Measurements from ENCODE around the gene PFDN2. TPM values are rescaled to one million over a fixed set of nuclear protein-coding genes. Genes with fewer than 3 reads are reported as not detected.

Gene PFDN2
- total and polyA plus RNA-seq, 2 experiments from 2014 or later: 47.6 to 93.2 TPM

GRCh38 chr1:161132410-161133219, 14.8 kb upstream of the PFDN2 start, which contains the start of gene DEDD:
Gene DEDD, minus strand, starts transcription at chr1:161132667. Its CDS starts 8,205 bp downstream, at chr1:161124462.
- Histone ChIP-seq H3K27me3 (no peaks in the 10 kb centered on the region), H3K27ac (peak within 1 kb of the TSS; percentile 93), H3K9me3 (ENCODE audit: low read depth) (no peaks in the 10 kb centered on the region), H3K4me1 (ENCODE audit: insufficient read depth) (peaks cover 16% of the 10 kb centered on the region), H2AFZ (peak within 1 kb of the TSS; percentile 61), H3K9me2 (replicated peaks; ENCODE audit: insufficient read depth) (no peaks in the 10 kb centered on the region), H3K4me3 (peak within 1 kb of the TSS; percentile 46), H4K20me1 (ENCODE audit: insufficient read depth, poor library complexity, severe bottlenecking) (peaks cover 5% of the 10 kb centered on the region), H3K79me2 (peaks cover 80% of the 10 kb centered on the region), H3K4me2 (peak within 1 kb of the TSS; percentile 93), H3K36me3 (replicated peaks; ENCODE audit: insufficient read depth, low read depth) (no peaks in the 10 kb centered on the region)
- TF ChIP-seq EZH2 (IDR thresholded peaks at IDR 0.05; ENCODE audit: borderline replicate concordance): no peak
- TF ChIP-seq EZH2phosphoT487 (IDR thresholded peaks at IDR 0.05; ENCODE audit: low read depth, severe bottlenecking, unreplicated experiment): no peak
- WGBS (ENCODE audit: low lambda C conversion rate, missing lambda C conversion rate): under 1% methylated on average over 41 of the region's 68 CpGs
- peak; percentile 96 for DNase-seq (ENCODE audit: low spot score)

GRCh38 chr1:161131523-161132409, 13.9 kb upstream of the PFDN2 start:
- 6% methylated on average over 7 of the region's 22 CpGs for WGBS (ENCODE audit: low lambda C conversion rate, missing lambda C conversion rate)
- Histone ChIP-seq H3K27me3 (no peaks in the 10 kb centered on the region), H3K4me2 (peak overlapping the region; percentile 93), H4K20me1 (ENCODE audit: insufficient read depth, poor library complexity, severe bottlenecking) (peaks cover 5% of the 10 kb centered on the region), H2AFZ (peak overlapping the region; percentile 61), H3K79me2 (peaks cover 87% of the 10 kb centered on the region), H3K4me1 (ENCODE audit: insufficient read depth) (peaks cover 16% of the 10 kb centered on the region), H3K4me3 (peak overlapping the region; percentile 46), H3K36me3 (replicated peaks; ENCODE audit: insufficient read depth, low read depth) (no peaks in the 10 kb centered on the region), H3K27ac (peak overlapping the region; percentile 93), H3K9me2 (replicated peaks; ENCODE audit: insufficient read depth) (no peaks in the 10 kb centered on the region), H3K9me3 (ENCODE audit: low read depth) (no peaks in the 10 kb centered on the region)
- TF ChIP-seq EZH2 (IDR thresholded peaks at IDR 0.05; ENCODE audit: borderline replicate concordance): no peak
- no peak for TF ChIP-seq CTCF (IDR thresholded peaks at IDR 0.05; ENCODE audit: poor library complexity)
- no peak for TF ChIP-seq EZH2phosphoT487 (IDR thresholded peaks at IDR 0.05; ENCODE audit: low read depth, severe bottlenecking, unreplicated experiment)
- peak; percentile 44 for DNase-seq (ENCODE audit: low spot score)

GRCh38 chr1:161130266-161130665, 12.4 kb upstream of the PFDN2 start:
- WGBS (ENCODE audit: low lambda C conversion rate, missing lambda C conversion rate): 53% methylated on average over 1 of the region's 1 CpG
- no peak for TF ChIP-seq EZH2 (IDR thresholded peaks at IDR 0.05; ENCODE audit: borderline replicate concordance)
- no peak for TF ChIP-seq CTCF (IDR thresholded peaks at IDR 0.05; ENCODE audit: poor library complexity)
- TF ChIP-seq EZH2phosphoT487 (IDR thresholded peaks at IDR 0.05; ENCODE audit: low read depth, severe bottlenecking, unreplicated experiment): no peak

More at GRCh38 chr1:161130266-161130665, 12.4 kb upstream of the PFDN2 start:
- no peak overlapping the region for H3K27ac ChIP-seq
- H2AFZ ChIP-seq: no peak overlapping the region
- DNase-seq (ENCODE audit: low spot score): no peak
- H3K27me3 ChIP-seq: no peaks in the 10 kb centered on the region
- peaks cover 16% of the 10 kb centered on the region for H3K4me1 ChIP-seq (ENCODE audit: insufficient read depth)
- peak overlapping the region; percentile 93 for H3K4me2 ChIP-seq
- H4K20me1 ChIP-seq (ENCODE audit: insufficient read depth, poor library complexity, severe bottlenecking): peaks cover 5% of the 10 kb centered on the region
- H3K9me2 ChIP-seq (replicated peaks; ENCODE audit: insufficient read depth): no peaks in the 10 kb centered on the region
- no peaks in the 10 kb centered on the region for H3K36me3 ChIP-seq (replicated peaks; ENCODE audit: insufficient read depth, low read depth)
- H3K79me2 ChIP-seq: peaks cover 89% of the 10 kb centered on the region
- no peaks in the 10 kb centered on the region for H3K9me3 ChIP-seq (ENCODE audit: low read depth)
- no peak overlapping the region for H3K4me3 ChIP-seq
